MM.1S (cell line): ENCODE data around the gene MYBPC3.

Experiments
- CTCF ChIP-seq: fragments of 300-600 bp; sonication (generic); IDR thresholded peaks from 2 replicates; pipeline ENCODE4 v1.5.1; 2016; ENCODE audit warnings: antibody characterized with exemption, low read length, mixed read lengths
- EZH2phosphoT487 ChIP-seq: fragments of 300-600 bp; sonication (generic); IDR thresholded peaks from 2 replicates; pipeline ENCODE4 v1.6.1; 2018; ENCODE audit warnings: antibody characterized with exemption, low read length

DNA sequence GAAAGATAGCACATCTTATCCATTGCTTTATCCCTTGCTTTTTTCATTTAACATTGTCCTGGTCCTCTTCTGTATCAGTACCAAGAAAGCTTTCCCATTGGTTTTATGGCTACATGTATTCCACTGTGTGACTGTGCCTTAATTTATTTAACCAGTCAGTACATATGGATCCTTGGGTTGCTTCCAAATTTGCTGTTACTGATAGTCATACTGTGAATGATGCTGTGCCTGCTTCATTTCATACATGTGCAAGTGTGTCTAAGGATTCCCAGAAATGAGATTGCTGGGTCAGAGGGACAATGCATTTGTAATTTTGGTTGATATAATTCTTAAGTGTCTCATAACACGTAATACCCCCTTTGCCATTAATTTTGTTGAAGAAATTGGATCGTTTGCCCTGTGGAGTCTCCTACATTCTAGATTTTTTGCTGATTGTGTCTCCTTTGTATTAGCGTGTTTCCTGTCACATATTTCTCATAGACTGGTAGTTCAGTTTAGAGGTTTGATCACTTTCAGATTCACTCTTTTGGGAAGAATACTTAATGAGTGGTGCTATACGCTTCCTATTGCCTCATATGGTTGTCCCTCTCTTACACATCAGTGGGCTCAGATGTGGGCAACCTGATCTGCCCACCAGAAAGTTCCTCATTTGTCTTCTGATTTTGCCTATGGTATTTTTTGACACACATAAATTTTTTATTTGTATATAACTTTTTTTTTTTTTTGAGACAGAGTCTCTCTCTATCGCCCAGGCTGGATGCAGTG lies 35.3 kb downstream of the MYBPC3 start:
- TF ChIP-seq CTCF (no peak), EZH2phosphoT487 (no peak)
